Lower lobe of right lung (tissue), 2 donors: ENCODE measurements around the gene GNB1L. TPM values are rescaled to one million over a fixed set of nuclear protein-coding genes. Genes with fewer than 3 reads are reported as not detected.

Experiments used
- ATAC-seq, 2 donors: fragments of 200-7000 bp; cut with Tn5 transposase; one replicate each; pipeline ENCODE4 v1.9.1; 2020 to 2022; ENCODE audit warnings: mild to moderate bottlenecking in 2 of 2, moderate library complexity in 2 of 2
- DNase-seq: peaks from one replicate; pipeline ENCODE4 v3.0.0-alpha.2; 2020
- H3K27ac ChIP-seq: fragments of 200-600 bp; one replicate; pipeline ENCODE4 v1.8.0; 2022
- H3K27me3 ChIP-seq: fragments of 200-600 bp; one replicate; pipeline ENCODE4 v1.8.0; 2022; ENCODE audit warnings: low read depth
- H3K36me3 ChIP-seq: fragments of 200-600 bp; one replicate; pipeline ENCODE4 v1.8.0; 2022; ENCODE audit warnings: mild to moderate bottlenecking
- H3K4me1 ChIP-seq: fragments of 200-600 bp; one replicate; pipeline ENCODE4 v1.8.0; 2022
- H3K4me3 ChIP-seq: fragments of 200-600 bp; one replicate; pipeline ENCODE4 v1.8.0; 2022; ENCODE audit warnings: mild to moderate bottlenecking
- H3K9me3 ChIP-seq: fragments of 200-600 bp; one replicate; pipeline ENCODE4 v1.8.0; 2022
- intact Hi-C: fragments of 100-400 bp; cut with DNase I; formaldehyde crosslinking; loops from one replicate; pipeline ENCODE4 v1.11.0; 2022
- total RNA-seq: library from RNA; stranded (reverse); fragmentation: NEBNext Ultra II Directional; extraction: Animal tissue kit (Norgen Biotek cat#: 25700); gene quantifications from one replicate; pipeline ENCODE4 v1.2.1, GENCODE V29; 2021
- TF ChIP-seq, protein P1 (sequence below): fragments of 200-600 bp; IDR thresholded peaks from one replicate; pipeline ENCODE4 v1.8.0; 2022; ENCODE audit warnings: antibody characterized with exemption, mild to moderate bottlenecking
- donor health status: DM: no; HTN: yes; CAD: no; lungs with severe emphysema.

Gene GNB1L
- total RNA-seq, 1 donor from 2014 or later = 6.0 TPM

DNA sequence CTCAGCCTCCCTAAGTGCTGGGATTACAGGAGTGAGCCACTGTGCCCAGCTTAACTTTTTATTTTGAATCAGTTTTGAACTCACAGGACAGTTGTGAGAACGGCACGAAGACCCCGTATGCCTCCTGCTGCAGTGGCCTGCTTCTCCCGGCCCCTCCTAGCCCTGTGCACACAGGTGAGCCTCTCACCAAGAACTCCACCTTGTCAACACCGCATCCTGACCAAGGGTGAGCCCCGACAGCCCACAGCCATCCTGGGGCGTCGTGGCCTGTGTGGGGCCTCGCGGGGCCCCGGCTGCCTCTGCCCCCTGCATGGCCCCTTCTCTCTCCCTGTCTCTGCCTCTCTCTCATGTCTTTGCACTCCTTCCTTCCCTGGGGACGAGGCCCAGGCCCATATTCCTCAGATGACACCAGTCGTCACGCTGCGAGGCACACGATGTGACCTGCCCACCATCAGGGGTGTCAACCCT lies 38.8 kb downstream of the GNB1L start:
- Histone ChIP-seq H3K36me3 (peaks cover 6% of the 10 kb centered on the region), H3K4me3 (no peak overlapping the region), H3K27ac (no peak overlapping the region), H3K4me1 (peaks cover 10% of the 10 kb centered on the region), H3K9me3 (no peaks in the 10 kb centered on the region), H3K27me3 (no peaks in the 10 kb centered on the region)
- intact Hi-C loops = no loop called here
- DNase-seq (no peak), ATAC-seq (no peak)
- TF ChIP-seq, protein P1, sequence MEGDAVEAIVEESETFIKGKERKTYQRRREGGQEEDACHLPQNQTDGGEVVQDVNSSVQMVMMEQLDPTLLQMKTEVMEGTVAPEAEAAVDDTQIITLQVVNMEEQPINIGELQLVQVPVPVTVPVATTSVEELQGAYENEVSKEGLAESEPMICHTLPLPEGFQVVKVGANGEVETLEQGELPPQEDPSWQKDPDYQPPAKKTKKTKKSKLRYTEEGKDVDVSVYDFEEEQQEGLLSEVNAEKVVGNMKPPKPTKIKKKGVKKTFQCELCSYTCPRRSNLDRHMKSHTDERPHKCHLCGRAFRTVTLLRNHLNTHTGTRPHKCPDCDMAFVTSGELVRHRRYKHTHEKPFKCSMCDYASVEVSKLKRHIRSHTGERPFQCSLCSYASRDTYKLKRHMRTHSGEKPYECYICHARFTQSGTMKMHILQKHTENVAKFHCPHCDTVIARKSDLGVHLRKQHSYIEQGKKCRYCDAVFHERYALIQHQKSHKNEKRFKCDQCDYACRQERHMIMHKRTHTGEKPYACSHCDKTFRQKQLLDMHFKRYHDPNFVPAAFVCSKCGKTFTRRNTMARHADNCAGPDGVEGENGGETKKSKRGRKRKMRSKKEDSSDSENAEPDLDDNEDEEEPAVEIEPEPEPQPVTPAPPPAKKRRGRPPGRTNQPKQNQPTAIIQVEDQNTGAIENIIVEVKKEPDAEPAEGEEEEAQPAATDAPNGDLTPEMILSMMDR = no peak

DNA sequence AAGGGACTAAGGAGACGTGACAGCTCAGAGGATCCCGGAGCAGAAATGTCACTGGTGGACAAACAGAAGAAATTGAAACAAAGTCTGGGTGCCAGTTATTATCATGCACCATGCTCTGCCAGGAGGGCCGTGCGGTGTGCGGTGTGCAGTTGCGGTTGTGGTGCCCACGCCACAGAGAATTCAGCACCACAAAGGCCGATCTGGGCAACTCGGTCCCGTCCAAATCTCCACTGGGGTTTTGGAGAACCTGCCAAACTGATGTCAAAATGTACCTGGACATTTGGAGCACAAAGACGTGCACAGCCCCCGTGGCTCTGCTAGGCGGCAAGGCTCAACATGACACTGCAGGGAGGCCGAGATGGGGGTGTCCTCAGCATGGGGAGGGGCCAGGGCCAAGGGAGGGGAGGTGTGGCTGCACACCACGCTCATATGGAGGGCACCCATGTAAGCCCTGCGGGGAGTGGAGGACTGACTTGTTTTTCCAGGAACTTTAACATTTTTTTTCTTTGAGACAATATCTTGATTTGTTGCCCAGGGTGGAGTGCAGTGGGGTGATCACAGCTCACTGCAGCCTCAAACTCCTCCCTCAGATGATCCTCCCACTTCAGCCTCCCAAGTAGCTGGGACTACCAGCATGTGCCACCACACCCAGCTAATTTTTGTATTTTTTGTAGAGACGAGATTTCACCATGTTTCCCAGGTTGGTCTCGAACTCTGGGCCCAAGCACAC lies 39.4 kb downstream of the GNB1L start:
- no peak for ATAC-seq
- H3K9me3 ChIP-seq = no peaks in the 10 kb centered on the region
- no peak for DNase-seq
- H3K4me3 ChIP-seq = no peak overlapping the region
- no peak overlapping the region for H3K27ac ChIP-seq
- intact Hi-C loops = no loop called here
- H3K4me1 ChIP-seq = peaks cover 10% of the 10 kb centered on the region
- H3K27me3 ChIP-seq = no peaks in the 10 kb centered on the region
- H3K36me3 ChIP-seq = peaks cover 6% of the 10 kb centered on the region
- TF ChIP-seq, protein P1 = no peak

DNA sequence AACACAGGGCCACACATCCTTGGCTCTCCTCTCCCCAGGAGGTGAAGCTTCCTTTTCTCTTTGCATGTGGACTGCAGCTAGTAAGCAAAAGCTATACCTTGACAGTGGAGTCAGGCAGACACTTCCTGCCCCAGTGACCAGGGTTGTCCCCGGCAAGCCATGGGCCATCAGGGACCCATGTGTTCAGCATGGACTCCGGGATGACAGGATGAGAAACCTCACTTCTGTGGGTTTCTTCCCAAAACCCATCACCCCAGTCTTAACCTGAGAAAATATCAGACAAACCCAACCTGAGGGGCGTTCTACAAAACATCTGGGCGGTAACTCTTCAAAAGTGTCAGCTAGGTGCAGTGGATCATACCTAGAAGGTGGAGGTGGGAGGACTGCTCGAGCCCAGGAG lies 40.2 kb downstream of the GNB1L start:
- no peak overlapping the region for H3K4me3 ChIP-seq
- TF ChIP-seq, protein P1 = no peak
- no peak for DNase-seq
- peaks cover 10% of the 10 kb centered on the region for H3K4me1 ChIP-seq
- no peaks in the 10 kb centered on the region for H3K27me3 ChIP-seq
- H3K27ac ChIP-seq = no peak overlapping the region
- intact Hi-C loops = no loop called here
- peaks cover 6% of the 10 kb centered on the region for H3K36me3 ChIP-seq
- no peaks in the 10 kb centered on the region for H3K9me3 ChIP-seq
- ATAC-seq = no peak

DNA sequence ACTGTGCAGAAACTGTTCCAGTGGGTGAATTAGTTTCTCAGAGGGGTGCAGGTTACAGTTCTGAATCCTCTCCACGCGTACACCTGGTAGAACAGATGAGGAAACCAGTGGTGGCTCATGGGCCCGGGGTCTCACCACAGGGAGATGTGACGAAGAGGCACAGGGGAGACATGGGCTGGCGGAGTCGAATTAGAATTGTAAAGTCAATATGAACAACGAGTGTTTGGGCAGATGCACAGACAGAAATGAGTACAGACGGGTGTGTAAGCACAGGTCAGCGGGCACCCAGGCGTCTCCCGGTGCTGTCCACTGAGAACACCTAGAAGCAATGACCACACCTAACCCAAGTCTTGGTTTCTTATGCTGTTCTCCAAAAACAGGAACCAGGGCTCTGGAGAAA lies 41.8 kb downstream of the GNB1L start:
- Histone ChIP-seq H3K4me1 (peaks cover 5% of the 10 kb centered on the region), H3K4me3 (no peak overlapping the region), H3K9me3 (no peaks in the 10 kb centered on the region), H3K36me3 (peaks cover 6% of the 10 kb centered on the region), H3K27ac (no peak overlapping the region), H3K27me3 (no peaks in the 10 kb centered on the region)
- intact Hi-C loops = no loop called here
- TF ChIP-seq, protein P1 = no peak
- DNase-seq = no peak
- ATAC-seq = no peak

DNA sequence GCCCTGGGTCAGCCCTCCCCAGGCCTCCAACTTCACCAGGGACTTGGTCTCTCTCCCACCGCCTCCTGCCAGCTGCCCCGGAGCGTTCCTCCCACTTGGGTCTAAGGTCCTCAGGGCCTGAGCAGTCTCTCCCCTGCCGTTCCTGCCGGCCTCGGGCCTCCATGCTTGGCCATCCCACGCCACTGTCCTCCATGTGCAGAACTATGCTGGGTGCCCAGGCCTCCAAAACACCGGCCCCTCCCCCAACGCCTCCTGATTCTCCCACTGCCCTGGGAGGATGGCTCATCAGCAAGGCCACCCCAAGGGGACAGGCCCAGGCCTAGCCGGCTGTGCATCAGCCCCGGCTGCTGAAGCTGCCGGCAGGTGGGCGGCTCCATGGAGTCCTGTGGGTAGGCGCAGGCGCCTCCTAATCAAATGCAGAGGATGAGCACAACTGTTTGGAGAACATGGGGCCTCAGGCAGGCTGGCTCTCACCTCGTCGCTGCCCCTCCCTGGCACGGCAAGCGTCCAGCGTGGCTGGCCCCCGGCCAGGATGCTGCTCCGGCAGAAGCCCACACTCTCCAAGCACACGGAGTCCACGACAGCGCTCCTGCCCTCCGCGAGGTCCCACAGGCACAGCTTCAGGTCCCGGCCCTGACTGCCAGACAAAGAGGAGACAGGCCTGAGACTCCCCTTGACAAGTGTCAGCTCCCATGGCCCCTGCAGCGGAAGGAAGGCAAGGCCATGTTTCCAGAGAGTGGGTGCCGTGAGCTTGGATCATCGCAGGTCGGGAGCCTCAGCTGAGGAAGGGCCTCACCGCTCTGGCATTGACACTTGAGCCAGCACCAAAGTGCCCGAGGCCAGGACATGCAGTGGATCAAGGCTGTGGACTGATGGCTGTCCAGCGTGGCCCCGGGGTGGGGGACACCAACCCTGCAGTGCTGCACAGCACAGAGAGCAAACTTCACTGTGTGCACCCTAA lies 42.6 kb downstream of the GNB1L start:
- Histone ChIP-seq H3K27ac (no peak overlapping the region), H3K4me3 (no peak overlapping the region), H3K4me1 (no peaks in the 10 kb centered on the region), H3K27me3 (no peaks in the 10 kb centered on the region), H3K9me3 (no peaks in the 10 kb centered on the region), H3K36me3 (peaks cover 6% of the 10 kb centered on the region)
- no peak for ATAC-seq
- DNase-seq = peak; percentile 41
- intact Hi-C loops = no loop called here
- TF ChIP-seq, protein P1 = no peak
